Stimulated activated CD4-positive, alpha-beta T cell treated with anti-CD3 and anti-CD28 coated beads, Interleukin-1b, Interleukin-23, amount 100 ng/mL, for 48 hours (primary cell): Measurements from ENCODE around the gene CREB5.
"Not testable (repeated sequence)": the region's sequence is repeated elsewhere in the genome, so short reads cannot be mapped to it uniquely, and the experiment has no call there.

Experiments used
- DNase-seq: peaks from one replicate; pipeline ENCODE4 v3.0.0-alpha.2; 2020

Gene CREB5

DNA sequence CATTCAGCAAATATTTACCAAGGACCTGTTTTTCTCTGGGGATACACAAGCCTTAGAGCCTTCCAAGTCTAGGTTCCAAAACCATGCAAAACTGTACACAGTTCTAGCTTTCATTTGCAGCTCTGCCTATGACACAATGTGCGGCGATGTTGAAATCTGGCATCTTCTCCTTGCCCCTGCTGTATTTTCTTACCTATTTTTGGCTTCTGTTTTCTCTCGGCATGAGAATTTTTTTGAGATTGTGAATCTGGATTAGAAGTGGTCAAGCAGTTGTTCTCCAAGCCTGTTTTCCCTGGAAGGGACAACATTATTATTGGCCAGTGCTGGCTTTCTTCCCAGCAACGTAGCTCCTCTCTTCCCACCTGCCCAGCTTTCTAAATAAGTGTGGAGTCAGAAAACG lies 176.3 kb downstream of the CREB5 start:
- no peak for DNase-seq

DNA sequence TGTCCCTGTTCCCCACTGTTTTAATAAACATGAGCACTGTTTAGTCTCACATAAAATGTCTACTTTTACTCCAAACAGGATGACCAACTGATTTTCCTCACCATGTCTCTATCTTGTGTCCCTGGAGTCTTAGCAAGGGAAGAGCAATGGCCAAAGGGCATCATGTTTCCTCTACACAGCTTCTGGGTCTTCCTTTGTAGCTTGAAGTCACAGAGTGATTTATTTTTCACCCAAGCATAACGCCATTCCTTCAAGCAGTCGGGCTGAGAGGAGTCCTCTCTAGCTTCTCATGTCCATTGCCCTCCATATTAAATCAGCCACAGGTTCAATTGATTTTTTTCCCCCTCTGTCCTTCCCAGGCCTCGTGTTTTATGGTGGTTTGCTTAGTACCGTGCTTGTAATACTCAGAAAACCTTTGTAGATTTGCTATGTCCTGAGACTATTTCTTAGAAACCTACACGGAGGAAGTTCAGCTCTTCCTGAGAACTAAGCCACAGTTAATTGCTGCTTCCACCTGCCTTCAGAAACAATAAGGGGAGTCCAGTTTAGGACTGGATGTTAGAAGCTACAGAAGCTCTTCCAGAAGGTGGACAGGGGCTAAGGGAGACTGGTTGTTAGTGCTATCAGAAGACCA lies 178.8 kb downstream of the CREB5 start:
- no peak for DNase-seq

DNA sequence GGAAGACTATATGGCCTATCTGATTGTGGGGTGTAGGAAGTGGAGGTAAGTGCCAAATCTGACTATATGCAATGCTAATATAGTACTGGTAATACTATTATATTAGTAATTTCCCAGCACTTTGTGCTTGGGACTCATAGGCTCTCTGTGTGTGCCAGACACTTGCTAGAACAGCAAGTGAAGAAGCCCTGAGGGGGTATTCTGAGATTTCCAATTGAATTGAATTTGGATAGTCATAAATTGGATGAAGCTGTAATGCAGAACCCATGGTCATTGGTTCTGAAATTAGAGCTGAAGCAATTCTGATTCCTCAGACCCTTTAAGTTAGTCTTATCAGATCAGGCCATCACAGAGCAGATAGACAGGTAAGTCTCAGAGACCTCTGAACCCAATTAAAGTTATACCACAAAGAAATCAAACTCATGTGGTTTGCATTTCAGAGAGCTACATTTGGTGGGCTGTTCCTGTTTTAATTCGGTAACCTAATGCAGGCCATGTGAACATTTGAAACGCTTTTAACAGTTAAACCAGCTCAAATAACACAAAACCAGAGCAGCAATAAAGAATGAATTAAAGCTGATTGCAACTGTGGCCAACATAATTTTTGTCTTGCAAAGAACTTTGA lies 179.5 kb downstream of the CREB5 start:
- DNase-seq, result no peak

DNA sequence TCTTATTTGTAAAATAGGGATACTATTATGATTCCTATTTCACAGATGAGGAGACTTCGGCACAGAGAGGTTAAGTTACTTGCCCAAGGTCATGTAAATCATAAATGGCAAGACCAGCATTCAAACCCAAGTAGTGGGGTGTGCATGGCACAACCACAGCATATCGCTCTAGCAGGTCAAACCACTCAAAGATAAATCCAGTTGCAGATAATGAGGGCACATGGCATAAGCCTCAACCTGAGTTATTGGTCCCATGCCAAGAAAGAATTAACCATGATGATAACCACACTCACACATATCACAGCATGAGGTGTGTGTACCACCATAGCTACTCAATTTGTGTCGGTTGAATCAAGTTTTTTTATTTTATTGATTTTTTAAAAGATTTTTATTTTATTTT lies 180.5 kb downstream of the CREB5 start:
- no peak for DNase-seq

DNA sequence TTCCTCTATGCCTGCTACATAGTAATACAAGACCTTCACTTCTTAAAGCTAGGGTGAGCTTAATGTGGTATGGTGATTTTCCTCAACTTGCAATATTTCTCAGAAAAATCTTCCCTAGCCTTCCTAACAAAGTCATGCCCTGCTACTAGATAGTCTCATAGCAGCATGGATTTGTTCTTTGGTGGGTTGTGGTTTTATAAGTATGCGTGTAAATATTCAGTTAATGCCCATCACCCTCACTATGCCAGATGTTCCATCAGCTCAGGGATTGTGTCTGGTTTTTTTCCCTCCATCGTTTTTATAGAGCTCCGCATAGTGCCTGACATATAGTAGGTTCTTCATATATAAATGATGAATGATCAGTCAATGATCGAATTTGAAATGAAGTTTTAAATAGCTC lies 182.8 kb downstream of the CREB5 start:
- no peak for DNase-seq

DNA sequence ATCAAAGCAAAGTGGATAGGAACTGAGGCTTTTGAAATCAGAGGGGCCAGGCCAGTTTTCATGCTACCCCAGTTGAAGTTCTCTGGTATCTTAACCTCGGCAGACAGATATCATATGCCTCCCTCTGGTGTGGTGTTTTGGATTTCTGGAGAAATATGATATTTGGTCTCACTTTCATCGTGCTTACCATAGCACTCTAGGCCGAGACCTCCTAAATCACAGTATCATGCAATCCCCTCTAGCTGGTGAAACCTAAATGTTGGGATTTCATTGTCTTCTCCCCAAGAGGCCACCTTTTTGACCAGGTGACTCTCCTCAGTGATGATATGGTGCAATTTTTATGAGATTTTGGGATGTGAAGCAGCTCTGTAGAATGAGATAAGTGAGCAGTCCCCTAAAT lies 183.5 kb downstream of the CREB5 start:
- DNase-seq, result no peak

DNA sequence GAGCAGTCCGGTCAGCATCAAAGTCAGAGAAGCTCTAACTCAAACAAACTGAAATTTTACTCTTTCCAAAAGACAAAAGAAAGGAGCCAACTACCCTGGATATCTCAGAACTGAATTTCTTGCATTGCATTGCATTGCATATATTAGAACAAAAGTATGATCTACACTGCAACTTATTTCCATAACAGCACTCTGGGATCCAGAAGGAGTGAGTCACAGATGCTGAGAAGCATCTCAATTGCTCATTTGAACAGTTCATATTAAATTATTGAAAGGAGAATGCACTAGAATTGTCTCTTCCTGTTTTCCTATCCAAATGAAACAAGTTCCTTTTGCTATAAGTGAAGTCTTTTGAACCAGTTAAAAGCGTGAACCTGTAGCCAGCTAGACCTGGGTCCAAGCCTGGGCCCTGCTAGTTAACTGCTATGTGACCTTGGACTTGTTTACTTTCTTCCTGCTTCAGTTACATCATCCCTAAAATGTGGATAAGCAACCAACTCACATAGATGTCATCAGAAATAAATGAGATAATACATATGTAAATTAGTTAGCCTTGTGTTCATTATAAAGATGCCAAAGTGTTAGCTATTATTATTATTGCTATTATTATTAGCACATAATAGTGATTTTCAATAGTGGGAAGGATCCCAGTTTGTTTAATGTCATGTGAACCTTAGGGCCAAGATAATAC lies 184.1 kb downstream of the CREB5 start:
- no peak for DNase-seq

DNA sequence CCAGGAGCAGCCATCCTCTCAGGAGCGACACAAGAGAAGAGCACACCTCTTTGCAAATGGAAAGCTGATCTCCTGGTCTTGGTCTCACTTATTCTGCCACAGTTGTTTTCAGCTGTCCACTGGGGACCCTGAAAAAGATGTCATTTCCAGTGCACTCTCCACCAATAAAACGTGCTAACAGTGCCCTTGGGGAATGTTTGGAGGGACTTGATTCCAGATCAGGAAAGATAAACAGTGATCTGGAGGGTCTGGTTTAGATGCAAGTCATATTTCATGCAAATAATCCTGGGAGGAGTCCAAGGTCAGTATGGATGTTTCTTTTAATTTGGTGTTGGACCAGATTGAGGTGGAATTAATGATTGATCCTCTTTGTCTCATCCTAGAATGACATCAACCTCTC lies 185.0 kb downstream of the CREB5 start:
- no peak for DNase-seq

DNA sequence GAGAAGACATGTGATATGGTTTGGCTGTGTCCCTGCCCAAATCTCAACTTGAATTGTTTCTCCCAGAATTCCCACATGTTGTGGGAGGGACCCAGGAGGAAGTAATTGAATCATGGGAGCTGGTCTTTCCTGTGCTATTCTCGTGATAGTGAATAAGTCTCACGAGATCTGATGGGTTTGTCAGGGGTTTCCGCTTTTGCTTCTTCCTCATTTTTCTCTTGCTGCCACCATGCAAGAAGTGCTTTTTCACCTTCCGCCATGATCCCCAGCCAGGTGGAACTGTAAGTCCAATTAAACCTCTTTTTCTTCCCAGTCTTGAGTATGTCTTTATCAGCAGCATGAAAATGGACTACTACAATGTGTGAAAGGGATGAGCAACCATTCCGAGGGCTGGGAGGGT lies 185.7 kb downstream of the CREB5 start:
- not testable (repeated sequence) for DNase-seq

DNA sequence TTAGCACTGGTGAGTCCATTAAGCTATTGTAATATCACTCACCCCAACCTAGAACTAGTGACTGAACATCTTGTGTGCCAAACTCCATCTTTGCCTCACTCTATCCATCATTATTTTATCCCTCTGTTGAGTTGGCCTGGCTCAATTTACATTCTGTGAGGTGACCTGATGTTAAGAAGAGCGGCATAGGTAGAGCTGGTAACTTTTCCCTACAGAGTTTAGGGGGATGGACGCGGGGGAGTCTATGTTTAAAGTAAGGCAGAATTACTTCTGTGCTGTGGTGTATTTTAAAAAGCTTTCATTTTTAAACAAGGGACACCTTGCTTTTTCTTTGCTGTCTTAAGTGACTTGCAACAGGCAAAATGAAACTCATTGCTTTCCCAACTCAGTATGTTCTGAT lies 186.3 kb downstream of the CREB5 start:
- DNase-seq, result no peak

DNA sequence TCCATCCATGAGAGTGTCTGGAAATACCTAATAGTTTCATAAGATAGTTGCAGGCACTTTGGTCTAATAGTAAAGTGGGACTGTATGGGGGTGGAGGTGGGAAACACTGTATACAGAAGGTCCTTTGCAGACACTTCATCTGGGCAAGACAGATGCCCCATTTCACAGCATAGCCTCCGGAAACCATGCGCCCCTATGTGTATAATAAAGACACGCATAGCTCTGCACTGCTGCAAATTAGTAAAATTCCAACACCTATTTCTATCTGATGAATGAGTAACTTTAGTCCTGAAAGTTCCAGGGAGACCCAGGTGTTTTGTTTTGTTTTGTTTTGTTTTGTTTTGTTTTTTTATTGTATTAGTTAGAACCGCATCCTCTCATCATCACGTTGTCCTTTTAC lies 187.1 kb downstream of the CREB5 start:
- no peak for DNase-seq

DNA sequence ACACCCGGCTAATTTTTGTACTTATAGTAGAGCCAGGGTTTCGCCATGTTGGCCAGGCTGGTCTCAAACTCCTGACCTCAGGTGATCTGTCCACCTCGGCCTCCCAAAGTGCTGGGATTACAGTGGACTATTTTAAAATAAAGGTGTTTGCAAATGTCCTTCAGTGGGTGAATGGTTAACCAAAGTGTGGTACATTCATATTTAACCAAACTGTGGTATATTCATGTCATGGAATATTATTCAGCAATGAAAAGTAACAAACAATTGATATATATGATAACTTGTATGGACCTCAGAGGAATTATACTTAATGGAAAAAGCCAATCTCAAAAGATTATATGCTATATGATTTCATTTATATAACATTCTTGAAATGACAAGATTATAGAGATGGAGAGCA lies 190.0 kb downstream of the CREB5 start:
- DNase-seq, result no peak

DNA sequence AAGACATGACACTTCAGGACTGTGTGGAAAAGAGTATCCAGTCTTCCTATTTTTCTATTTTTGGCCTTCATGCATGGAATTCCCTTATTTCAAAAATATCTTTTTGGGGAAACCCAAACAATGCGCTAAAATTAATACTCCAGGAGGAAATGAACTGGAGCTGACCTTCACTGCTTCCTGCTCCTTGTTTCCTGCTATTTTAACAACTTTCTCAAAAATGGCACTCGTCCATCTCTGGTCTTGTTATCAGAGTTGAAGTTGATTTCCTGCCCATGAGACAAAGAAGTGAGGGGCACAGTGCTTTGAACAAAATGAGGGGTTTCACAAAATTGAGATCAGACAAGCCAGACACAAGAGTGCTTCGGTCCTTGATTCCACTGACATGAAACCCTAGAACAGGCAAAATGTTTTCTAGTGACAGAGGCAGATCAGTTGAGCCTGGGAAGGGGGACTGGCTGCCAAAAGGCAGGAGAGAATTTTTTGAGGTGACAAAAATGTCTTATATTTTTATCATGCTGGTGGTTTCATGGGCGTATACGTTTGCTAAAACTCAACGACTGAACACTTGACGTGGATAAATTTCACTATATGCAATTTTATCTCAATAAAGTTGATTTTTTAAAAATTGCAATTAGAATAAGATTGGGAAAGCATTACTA lies 193.2 kb downstream of the CREB5 start:
- no peak for DNase-seq

DNA sequence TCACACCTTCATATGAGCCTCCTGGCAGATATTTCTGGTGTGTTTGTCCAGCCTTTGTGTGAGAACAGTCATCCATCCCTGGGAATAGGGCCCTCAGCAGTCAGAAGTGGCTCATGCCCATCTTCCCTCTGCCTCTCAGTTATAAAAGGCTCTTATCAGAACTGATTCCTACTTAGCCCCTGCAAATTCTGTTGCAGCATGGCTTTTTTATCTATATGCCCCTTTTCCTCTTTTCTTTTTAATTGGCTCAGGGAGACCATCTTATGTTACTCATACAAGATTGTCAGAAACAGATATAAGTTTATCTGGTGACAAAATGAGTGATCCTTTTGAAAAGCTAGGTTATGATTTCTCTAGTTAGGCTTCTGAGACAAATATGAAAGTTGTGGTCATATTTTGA lies 194.1 kb downstream of the CREB5 start:
- DNase-seq, result no peak

DNA sequence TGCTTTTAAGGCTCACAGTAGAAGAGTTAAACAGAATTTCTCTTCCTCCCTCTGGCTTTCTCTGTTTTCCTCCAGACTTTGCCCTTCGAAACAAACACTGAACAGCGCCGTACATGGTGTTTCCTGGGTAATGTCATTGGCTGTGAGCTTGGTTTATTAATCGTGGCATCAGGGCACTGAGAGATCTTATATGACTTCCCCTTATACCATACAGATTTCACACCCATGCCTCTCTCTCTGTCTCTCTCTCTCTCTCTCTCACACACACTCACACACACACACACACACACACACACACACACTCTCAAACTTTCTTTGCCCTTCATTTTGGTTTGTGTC lies 195.5 kb downstream of the CREB5 start:
- no peak for DNase-seq

DNA sequence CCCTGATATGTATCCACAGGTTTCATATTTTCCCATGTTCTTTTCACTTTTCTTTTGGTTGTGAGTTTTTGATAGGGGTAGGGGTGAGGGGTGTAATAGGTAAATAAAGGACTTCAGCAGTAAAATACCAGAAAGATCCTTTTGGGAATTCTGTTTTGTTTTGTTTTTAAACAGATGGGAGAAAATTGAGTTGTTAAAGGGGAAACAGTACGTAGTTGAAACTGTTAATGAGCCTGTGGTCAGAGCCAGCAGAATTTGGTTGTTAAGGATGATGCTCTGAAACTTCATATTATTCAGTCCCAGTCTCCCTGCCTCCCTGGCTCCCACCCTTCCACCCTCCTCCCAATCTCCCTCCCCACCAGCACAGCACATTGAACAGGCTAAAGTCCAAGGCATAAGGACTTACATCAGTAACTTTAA lies 195.9 kb downstream of the CREB5 start:
- no peak for DNase-seq

DNA sequence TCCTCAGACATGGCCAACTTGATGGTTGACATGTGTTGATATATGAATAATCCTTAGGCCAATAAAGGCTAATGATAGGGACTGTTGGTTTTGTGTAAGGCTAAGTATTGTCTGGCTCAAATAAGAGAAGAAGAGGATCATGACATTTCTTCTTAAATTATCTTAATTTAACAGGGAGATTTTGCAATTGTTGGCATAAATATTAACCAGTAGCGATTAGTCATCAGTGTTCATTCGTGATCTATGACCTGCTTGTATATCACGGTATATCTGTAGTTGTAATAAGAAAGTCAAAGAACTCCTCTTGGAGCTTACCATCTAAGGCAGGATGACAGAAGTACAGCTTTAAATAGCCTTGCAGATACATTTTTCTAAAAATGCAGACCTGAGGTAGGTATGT lies 196.4 kb downstream of the CREB5 start:
- DNase-seq, result no peak

DNA sequence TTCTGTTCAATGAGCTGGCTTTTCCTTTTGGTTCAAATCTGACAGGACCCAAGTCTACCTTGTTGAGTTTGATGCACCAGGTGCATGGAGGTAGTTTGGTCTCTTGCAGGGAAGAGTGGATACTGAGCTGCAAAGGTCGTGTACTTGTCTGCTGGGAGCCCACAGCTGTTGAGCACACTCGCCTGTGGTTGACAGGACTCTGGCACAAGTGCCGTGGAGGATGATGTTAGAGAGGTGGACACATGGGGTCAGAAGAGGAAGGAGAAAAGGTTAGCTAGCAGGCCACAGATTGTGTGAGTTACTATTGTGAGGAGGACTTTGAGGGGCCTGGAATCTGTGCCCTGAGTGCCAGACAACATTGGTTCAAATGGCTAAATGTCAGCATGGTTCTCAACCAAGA lies 197.3 kb downstream of the CREB5 start:
- no peak for DNase-seq

DNA sequence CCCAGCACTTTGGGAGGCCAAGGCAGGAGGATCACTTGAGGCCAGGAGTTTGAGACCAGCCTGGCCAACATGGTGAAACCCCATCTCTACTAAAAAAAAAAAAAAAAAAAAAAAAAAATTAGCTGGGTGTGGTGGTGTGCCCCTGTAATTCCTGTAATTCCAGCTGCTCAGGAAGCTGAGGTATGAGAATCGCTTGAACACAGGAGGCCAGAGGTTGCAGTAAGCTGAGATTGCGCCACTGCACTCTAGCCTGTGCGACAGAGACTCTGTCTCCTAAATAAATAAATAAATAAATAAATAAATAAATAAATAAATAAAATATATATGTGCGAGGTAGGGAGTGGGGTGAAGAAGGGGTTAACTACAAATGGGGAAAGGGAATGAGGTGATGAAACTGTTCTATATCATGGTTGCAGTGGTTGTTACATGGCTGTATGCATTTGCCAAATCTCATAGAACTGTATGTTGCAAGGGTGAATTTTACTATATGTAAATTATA lies 199.1 kb downstream of the CREB5 start:
- not testable (repeated sequence) for DNase-seq

DNA sequence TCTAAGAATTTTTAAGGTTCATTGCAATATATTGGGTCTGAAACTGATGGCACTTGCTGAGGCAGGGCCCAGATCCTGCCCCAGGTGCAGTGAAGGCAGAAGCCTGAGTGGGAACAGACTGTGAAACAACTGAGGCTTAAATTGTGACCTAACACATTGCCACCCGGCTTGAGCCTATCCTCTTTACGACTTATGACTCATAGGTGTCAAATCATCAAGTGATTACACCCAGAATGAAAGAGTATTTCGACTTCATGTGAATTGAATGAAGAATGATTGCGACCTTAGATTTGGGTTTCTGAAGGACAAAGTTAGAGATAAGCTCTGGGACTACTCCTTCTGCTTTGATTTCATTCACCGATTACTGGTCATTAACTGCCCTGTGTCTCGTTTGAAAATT lies 200.9 kb downstream of the CREB5 start:
- DNase-seq, result no peak

DNA sequence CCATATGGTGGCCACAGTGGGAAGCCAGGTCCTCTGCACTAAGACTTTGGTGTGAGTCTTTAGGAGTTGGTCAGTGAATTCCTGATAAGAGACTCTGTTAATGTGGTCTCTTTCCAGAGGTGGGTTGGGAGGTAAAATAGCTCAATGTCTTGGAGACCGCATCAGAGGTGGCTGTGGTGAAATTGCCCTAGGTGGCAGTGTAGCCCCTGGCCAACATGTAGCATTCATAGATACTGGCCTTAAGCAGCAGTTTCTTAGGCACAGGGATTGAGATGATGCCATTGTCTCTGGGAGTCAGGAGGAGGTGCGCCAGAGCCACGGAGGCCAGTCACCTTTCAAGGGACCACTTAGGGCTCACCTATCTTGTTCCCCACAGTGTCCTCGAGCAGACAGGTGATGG lies 202.8 kb downstream of the CREB5 start:
- DNase-seq, result no peak

DNA sequence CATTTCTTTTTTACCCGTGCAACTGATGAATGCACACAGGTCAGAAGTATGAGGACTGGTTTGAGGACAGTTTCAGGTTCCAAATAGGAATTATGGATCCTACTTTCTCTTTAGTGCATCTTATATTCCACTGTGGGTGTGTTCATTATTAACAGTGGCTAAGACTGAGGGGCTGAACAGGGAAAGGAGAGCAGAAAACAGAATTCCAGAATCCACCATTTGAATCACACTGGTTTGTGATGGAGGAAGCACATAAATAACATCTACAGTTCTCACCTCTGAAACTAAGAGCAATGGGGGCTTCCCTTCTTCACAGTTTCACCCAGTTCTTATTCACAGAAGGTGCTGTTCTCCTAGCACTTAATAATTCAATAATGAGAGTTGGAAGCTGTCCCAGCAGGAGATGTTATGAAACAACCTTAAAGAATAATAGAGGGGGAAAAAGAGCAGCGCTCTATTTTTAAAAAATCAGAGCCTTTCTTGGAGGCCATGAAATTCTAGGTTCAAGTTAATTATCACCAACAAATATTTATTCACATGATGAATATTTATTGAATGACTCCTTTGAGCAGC lies 205.1 kb downstream of the CREB5 start:
- no peak for DNase-seq

DNA sequence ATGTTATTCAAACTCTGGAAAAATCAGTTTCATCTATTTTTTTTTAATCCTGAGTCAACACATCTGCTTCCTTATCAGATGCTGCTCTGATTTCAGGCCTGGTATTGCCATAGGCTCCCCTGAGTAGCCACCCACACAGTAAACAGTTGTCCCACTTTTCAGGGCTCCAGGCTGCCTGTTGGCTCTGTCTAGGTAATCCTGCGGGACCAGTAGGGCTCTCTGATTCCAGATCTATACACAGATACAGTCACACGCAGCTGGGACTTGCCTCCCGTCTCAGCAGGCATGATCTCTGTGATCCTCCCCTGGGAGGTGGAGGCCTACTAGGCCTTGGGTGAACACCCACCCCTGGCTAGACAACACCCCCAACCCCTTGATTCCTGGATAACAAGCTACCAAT lies 206.1 kb downstream of the CREB5 start:
- DNase-seq, result no peak

DNA sequence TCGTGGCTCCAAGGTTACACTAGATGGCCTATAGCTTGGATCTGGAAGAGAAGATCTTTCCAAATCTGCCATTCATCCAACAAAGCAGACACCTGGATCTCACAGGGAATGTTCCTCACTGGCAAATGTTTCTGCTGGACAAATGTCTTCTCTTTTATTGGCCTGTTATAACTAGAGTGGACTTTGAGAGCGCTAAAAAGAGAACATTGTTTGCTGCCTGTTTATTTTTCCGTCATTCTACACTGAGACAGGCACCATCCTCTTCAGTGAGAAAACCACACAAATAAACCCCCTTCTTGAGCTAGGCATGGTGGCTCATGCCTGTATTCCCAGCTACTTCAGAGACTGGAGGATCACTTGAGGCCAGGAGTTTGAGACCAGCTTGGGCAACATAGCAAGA lies 206.9 kb downstream of the CREB5 start:
- no peak for DNase-seq
